ENCODE data around the gene EVC2. TPM values are rescaled to one million over a fixed set of nuclear protein-coding genes. Genes with fewer than 3 reads are reported as not detected.

The EVC2 gene
- total RNA-seq, 1 experiment from 2014 or later = 7.8 TPM

DNA sequence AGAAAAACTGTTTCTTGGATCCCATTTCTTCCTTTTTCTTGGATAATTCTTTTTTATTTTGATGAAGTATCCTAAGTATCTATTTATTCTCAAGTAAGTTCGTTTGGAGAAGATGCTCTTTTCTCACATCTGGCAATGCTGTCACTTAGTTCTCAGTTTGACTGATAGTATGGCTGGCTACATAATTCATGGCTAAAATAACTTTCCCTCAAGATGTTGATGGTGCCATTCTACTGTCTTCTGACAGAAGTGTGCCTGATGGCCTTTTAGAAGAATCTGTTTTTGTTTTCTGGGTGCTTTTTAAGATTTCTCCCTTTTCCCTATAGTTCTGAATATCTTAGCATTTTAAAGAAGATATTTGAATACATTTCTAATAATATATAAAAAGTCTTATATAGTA, 41.6 kb downstream of the EVC2 start:
- no peak overlapping the region for H2BK20ac ChIP-seq (ENCODE audit: low read depth, low read length, poor library complexity, severe bottlenecking)
- Mint-ChIP-seq H3K27me3 (ENCODE audit: low read depth) (no peaks in the 10 kb centered on the region), H3K4me1 (no peaks in the 10 kb centered on the region), H3K9me3 (peaks cover 6 to 14% of the 10 kb centered on the region in 2 experiments; a peak in 4 of 5 replicates), H3K27ac (no peak overlapping the region), H3K36me3 (ENCODE audit: insufficient read depth in 1 of 3, low read depth in 3 of 3) (peaks cover 10 to 35% (median 30%) of the 10 kb centered on the region in 3 experiments), H3K4me3 (no peak overlapping the region)
- no peak for DNase-seq
- H3K4ac ChIP-seq (ENCODE audit: low read depth, low read length) = no peak overlapping the region
- H4K8ac ChIP-seq (replicated peaks; ENCODE audit: insufficient read length, low read depth, low read length) = no peak overlapping the region
- H4K91ac ChIP-seq (ENCODE audit: insufficient read length, low read depth, low read length) = no peak overlapping the region
- no peak overlapping the region for H2BK15ac ChIP-seq (ENCODE audit: low read depth, low read length)
- H3K79me2 ChIP-seq (ENCODE audit: insufficient read depth, low read length) = no peaks in the 10 kb centered on the region
- no peak overlapping the region for H3T11ph ChIP-seq (ENCODE audit: low read length)
- H3K4me2 ChIP-seq (ENCODE audit: insufficient read depth, insufficient read length, low read length) = no peak overlapping the region
- H3K18ac ChIP-seq (ENCODE audit: insufficient read length, low read depth, low read length) = no peak overlapping the region
- no peak overlapping the region for H2BK12ac ChIP-seq (ENCODE audit: insufficient read length, low read depth, low read length)
- H2AK5ac ChIP-seq (ENCODE audit: insufficient read length, low read length) = no peak overlapping the region
- H3K79me1 ChIP-seq (ENCODE audit: insufficient read depth, low read depth, low read length, poor library complexity, severe bottlenecking) = no peaks in the 10 kb centered on the region
- TF ChIP-seq, protein P1, sequence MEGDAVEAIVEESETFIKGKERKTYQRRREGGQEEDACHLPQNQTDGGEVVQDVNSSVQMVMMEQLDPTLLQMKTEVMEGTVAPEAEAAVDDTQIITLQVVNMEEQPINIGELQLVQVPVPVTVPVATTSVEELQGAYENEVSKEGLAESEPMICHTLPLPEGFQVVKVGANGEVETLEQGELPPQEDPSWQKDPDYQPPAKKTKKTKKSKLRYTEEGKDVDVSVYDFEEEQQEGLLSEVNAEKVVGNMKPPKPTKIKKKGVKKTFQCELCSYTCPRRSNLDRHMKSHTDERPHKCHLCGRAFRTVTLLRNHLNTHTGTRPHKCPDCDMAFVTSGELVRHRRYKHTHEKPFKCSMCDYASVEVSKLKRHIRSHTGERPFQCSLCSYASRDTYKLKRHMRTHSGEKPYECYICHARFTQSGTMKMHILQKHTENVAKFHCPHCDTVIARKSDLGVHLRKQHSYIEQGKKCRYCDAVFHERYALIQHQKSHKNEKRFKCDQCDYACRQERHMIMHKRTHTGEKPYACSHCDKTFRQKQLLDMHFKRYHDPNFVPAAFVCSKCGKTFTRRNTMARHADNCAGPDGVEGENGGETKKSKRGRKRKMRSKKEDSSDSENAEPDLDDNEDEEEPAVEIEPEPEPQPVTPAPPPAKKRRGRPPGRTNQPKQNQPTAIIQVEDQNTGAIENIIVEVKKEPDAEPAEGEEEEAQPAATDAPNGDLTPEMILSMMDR (conservative IDR thresholded peaks at IDR 0.05) = no peak
- no peak overlapping the region for H3K27ac ChIP-seq (ENCODE audit: insufficient read length, low read depth, low read length)
- H2BK5ac ChIP-seq (ENCODE audit: insufficient read length, low read length) = no peak overlapping the region
- H3K23ac ChIP-seq (ENCODE audit: insufficient read length, low read depth, low read length) = no peak overlapping the region
- no peak overlapping the region for H3K9ac ChIP-seq (ENCODE audit: extremely low read depth, insufficient read length, low read length)
- no peak overlapping the region for H3K56ac ChIP-seq (ENCODE audit: insufficient read length, low read depth, low read length)
- H3K23me2 ChIP-seq (ENCODE audit: insufficient read length, low read depth, low read length, poor library complexity, severe bottlenecking) = no peaks in the 10 kb centered on the region
- H4K20me1 ChIP-seq (ENCODE audit: control insufficient read depth, insufficient read depth, insufficient read length) = no peaks in the 10 kb centered on the region
- no peak overlapping the region for H4K5ac ChIP-seq (ENCODE audit: insufficient read length, low read depth, low read length)
- WGBS (ENCODE audit: extremely low coverage, insufficient read length, low lambda C conversion rate) = no CpG with 5 or more reads among the region's 1 CpG
- H2BK120ac ChIP-seq (ENCODE audit: low read depth, low read length, poor library complexity, severe bottlenecking) = no peak overlapping the region
- H3K27me3 ChIP-seq (ENCODE audit: insufficient read depth, low read length) = no peaks in the 10 kb centered on the region
- no peak overlapping the region for H2AFZ ChIP-seq (ENCODE audit: low read length)
- no peak overlapping the region for H3K14ac ChIP-seq (ENCODE audit: insufficient read depth, low read length)
- no peaks in the 10 kb centered on the region for H3K4me1 ChIP-seq (ENCODE audit: insufficient read depth, low read length)
- H3K9me3 ChIP-seq (ENCODE audit: control insufficient read depth, low read depth, low read length) = peaks cover 13% of the 10 kb centered on the region
